Stomach smooth muscle (tissue), 2 donors: ENCODE results near the gene IL23A.
"Not testable (repeated sequence)": the region's sequence is repeated elsewhere in the genome, so short reads cannot be mapped to it uniquely, and the experiment has no call there.

Source experiments
- H3K27ac ChIP-seq: one replicate; pipeline ENCODE4 v1.7.0; 2013; ENCODE audit warnings: mild to moderate bottlenecking, low read length, inconsistent platforms
- H3K27me3 ChIP-seq, 2 donors: one replicate each; pipeline ENCODE4 v1.7.0; 2013; ENCODE audit warnings: low read length in 2 of 2; ENCODE audit not compliant: insufficient read depth in 2 of 2, control insufficient read depth in 1 of 2
- H3K36me3 ChIP-seq, 2 donors: one replicate each; pipeline ENCODE4 v1.7.0; 2013; ENCODE audit warnings: low read length in 2 of 2; ENCODE audit not compliant: control insufficient read depth in 2 of 2, insufficient read depth in 2 of 2
- H3K4me1 ChIP-seq: one replicate; pipeline ENCODE4 v1.7.0; 2013; ENCODE audit warnings: low read length; ENCODE audit not compliant: control insufficient read depth, insufficient read depth
- H3K4me3 ChIP-seq, 2 donors: one replicate each; pipeline ENCODE4 v1.7.0; 2013; ENCODE audit warnings: low read length in 2 of 2
- H3K9ac ChIP-seq, 2 donors: one replicate each; pipeline ENCODE4 v1.7.0; 2013; ENCODE audit warnings: low read length in 2 of 2, mild to moderate bottlenecking in 1 of 2
- H3K9me3 ChIP-seq, 2 donors: one replicate each; pipeline ENCODE4 v1.7.0; 2013; ENCODE audit warnings: low read length in 2 of 2; ENCODE audit not compliant: control insufficient read depth in 2 of 2
- donor health status: healthy.
- donor health status: Pancreatic carcinoma.

The IL23A gene

DNA sequence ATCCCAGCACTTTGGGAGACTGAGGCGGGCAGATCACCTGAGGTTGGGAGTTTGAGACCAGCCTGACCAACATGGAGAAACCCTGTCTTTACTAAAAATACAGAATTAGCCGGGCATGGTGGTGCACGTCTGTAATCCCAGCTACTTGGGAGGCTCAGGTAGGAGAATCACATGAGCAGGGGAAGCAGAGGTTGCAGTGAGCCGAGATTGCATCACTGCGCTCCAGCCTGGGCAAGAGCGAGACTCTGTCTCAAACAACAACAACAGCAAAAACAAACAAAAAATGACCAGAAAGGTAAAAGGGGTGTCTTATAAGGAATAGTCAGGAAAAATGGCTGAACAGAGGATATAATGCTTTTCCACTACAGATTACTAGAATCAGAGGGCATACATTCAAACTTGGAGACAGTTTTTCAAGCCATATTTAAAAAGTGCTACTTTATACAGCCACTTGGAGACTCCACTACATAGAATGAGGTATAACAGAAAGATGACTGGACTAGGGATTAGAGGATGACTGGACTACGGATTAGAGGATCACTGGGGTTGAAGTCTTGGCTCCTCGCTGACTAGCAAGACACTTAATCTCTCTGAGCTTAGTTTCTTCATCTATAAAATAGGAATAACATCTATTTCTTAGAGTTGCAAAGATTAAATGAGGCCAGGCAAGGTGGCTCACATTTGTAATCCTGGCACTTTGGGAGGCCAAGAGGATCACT lies 33.7 kb upstream of the IL23A start:
- Histone ChIP-seq H3K36me3 (peaks cover 0 to 15% of the 10 kb centered on the region in 2 donors), H3K27me3 (no peaks in the 10 kb centered on the region), H3K4me1 (peaks cover 14% of the 10 kb centered on the region), H3K27ac (no peak overlapping the region), H3K9me3 (no peaks in the 10 kb centered on the region), H3K4me3 (no peak overlapping the region), H3K9ac (no peak overlapping the region)

DNA sequence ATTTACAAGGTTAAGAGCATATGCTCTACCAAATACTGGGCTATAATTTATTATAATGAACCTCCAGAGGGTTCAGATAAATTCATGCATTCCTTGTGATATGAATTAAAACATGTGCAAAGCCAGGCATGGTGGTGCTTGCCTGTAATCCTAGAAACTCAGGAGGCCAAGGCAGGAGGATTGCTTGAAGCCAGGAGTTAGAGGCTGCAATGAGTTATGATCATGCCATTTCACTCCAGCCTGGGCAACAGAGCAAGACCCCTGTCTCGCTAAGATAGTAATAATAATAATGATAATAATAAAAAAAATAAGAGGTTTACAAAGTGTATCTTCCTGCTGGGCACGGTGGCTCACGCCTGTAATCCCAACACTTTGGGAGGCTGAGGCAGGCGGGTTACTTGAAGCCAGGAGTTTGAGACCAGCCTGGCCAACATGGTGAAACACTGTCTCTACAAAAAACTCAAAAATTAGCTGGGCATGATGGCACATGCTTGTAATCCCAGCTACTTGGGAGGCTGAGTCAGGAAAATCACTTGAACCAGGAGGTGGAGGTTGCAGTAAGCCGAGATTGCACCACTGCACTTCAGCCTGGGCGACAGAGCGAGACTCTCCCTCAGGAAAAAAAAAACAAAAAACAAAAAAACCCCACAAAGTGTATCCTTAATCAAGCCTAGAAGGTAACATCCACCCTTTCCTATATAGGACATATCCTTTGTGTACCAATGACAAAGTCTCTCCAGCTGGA lies 31.3 kb upstream of the IL23A start:
- H3K27me3 ChIP-seq, result no peaks in the 10 kb centered on the region
- H3K4me3 ChIP-seq, result no peak overlapping the region
- no peak overlapping the region for H3K27ac ChIP-seq
- H3K4me1 ChIP-seq, result no peaks in the 10 kb centered on the region
- peaks cover 6 to 26% of the 10 kb centered on the region in 2 donors for H3K36me3 ChIP-seq
- no peaks in the 10 kb centered on the region for H3K9me3 ChIP-seq
- H3K9ac ChIP-seq, result no peak overlapping the region

DNA sequence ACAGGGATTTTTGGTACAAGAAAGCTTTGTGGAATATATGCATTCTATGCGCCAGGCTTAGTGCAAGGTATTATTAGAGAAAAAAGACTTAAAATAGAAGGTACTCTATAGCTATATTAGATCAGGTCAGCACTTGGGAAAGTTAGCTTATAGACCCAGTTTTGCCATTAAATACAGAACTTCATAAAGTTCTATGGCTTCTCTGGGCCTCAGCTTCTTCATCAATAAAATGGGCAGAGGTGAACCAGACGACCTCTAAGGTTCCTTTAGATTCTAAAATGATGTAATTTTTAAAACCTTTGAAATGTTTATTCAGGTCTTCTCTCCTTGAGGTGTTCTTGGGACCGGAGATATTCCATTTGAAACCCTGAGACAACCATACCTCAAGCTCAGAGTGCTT lies 30.0 kb upstream of the IL23A start:
- Histone ChIP-seq H3K4me1 (no peaks in the 10 kb centered on the region), H3K27me3 (no peaks in the 10 kb centered on the region), H3K9ac (no peak overlapping the region), H3K36me3 (peaks cover 6 to 26% of the 10 kb centered on the region in 2 donors), H3K9me3 (no peaks in the 10 kb centered on the region), H3K27ac (no peak overlapping the region), H3K4me3 (no peak overlapping the region)

DNA sequence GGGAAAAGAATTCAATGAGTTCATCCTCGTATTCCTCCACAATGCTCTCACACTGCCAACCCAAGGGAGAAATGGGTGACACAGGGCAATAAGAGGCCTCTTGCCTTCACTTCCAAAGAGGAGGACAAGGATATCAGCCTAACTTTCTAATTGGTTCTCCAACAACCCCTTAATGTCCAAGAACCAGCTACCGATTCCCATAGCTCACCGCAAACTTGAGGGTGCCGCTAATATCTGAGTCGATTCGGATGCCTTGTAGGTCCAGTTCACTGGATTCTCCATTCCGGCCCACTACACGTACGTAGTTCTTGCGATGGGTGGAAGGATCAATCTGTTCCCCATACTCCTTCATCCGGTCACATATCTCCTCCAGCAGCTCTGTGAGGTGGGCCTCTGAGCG lies 27.7 kb upstream of the IL23A start:
- Histone ChIP-seq H3K4me3 (no peak overlapping the region), H3K9me3 (no peaks in the 10 kb centered on the region), H3K27ac (no peak overlapping the region), H3K36me3 (peaks cover 8 to 23% of the 10 kb centered on the region in 2 donors), H3K27me3 (no peaks in the 10 kb centered on the region), H3K4me1 (peaks cover 17% of the 10 kb centered on the region), H3K9ac (no peak overlapping the region)

DNA sequence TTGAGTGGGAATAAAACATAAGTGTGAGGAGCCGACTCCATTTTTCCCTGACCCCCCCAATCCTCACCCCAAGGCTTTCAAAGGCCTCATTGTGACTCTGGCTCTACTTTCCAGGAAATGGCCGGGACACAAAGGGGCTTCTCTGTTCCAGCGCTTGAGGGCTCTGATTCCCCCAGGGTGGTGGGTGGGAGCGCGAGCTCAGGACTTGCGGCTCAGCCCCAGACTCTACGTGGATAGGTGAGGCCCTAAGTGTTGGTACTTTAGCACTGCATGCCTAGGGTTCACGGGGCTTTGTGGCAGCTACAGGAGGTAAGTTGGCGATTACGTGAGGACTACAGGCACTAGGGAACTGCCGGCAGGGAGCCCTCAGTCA lies 23.4 kb upstream of the IL23A start:
- H3K36me3 ChIP-seq, result peaks cover 21% of the 10 kb centered on the region in 2 donors
- peaks cover 17% of the 10 kb centered on the region for H3K4me1 ChIP-seq
- peak overlapping the region; percentile 96 to 99 for H3K9ac ChIP-seq

DNA sequence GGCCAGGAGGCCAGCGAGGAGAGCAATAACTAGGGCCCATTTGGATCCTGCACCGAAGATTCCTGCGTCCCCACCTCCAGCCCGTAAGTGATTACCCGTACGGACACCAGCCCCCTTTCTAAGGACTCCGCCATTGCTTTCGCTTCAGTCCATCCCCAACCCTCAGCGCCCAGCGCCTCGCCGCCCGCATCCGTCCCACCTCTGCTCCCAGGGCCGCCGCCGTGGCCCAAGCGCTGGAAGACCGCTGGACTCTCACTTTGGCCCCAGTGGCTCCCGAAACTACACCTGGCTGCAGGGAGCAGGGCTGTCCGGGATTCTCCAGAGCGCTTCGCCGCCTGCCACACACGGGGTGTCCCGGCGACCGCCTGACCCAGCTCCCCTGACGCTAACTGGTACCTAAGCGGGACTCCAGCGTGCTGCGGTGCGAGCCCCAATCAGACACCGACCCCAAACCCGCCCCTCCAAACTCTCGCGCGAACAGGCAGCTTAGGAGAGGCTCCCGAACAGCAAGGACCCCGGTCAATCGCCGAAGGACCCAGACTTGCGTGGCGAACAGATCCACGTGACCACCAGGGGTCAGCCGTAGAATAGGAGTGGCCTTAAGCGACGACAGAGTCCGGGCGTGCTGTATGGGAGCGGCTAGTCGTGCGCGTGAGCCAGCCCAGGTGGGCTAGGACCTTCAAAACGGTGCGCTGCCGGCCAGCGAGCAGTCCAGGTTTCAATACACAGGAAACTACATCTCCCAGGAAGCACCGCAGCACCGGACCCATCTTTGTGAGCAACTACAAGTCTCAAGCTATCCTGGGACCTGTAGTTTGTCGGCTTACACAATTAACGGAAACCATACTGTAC lies 22.8 kb upstream of the IL23A start, which contains the start of gene CNPY2:
CNPY2 (minus strand) TSS at position 367 of the 852 bp plus-strand sequence. CDS start 771 bp downstream, outside the sequence.
- Histone ChIP-seq H3K27me3 (no peaks in the 10 kb centered on the region), H3K4me3 (peak within 1 kb of the TSS; percentile 93 to 99), H3K36me3 (peaks cover 16% of the 10 kb centered on the region in 2 donors)

More for the DNA sequence above, 23.4 kb upstream of the IL23A start:
- H3K27me3 ChIP-seq, result no peaks in the 10 kb centered on the region
- H3K9me3 ChIP-seq, result no peaks in the 10 kb centered on the region
- peak overlapping the region; percentile 93 to 99 for H3K4me3 ChIP-seq
- peak overlapping the region; percentile 98 for H3K27ac ChIP-seq

DNA sequence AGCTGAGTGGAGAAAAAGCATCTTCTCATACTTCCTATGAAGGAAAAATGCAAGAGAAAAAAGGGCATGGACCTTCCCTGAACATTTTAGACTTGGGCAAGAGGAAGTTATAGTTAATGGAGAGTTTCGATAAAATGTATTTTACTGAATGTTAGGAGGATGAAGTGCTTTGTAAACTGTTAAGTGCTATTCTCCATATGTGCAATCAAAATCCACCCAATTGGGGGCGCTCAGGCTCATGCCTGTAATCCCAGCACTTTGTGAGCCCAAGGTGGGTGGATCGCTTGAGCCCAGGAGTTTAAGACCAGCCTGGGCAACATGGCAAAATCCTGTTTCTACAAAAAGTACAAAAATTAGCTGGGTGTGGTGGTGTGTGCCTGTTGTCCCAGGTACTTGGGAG lies 21.0 kb upstream of the IL23A start:
- peaks cover 20 to 21% of the 10 kb centered on the region in 2 donors for H3K36me3 ChIP-seq
- no peaks in the 10 kb centered on the region for H3K9me3 ChIP-seq
- no peaks in the 10 kb centered on the region for H3K27me3 ChIP-seq
- H3K4me1 ChIP-seq, result peaks cover 17% of the 10 kb centered on the region
- H3K4me3 ChIP-seq, result no peak overlapping the region
- no peak overlapping the region for H3K9ac ChIP-seq
- no peak overlapping the region for H3K27ac ChIP-seq

More for the DNA sequence above, 22.8 kb upstream of the IL23A start, which contains the start of gene CNPY2:
- Histone ChIP-seq H3K4me1 (peaks cover 17% of the 10 kb centered on the region), H3K9me3 (no peaks in the 10 kb centered on the region), H3K27ac (peak within 1 kb of the TSS; percentile 98), H3K9ac (peak within 1 kb of the TSS; percentile 96 to 99)

DNA sequence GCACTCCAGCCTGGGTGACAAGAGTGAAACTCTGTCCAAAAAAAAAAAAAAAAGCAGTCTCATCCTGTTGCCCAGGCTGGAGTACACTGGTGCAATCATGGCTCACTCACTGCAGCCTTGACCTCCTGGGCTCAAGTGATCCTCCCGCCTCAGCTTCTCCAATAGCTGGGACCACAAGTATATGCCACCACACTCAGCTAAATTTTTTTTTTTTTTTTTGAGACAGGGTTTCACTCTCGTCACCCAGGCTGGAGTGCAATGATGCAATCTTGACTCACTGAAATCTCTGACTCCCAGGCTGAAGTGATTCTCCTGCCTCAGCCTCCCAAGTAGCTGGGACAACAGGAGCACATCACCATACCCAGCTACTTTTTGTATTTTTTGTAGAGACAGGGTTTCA lies 17.7 kb upstream of the IL23A start:
- H3K27me3 ChIP-seq, result no peaks in the 10 kb centered on the region
- peaks cover under 1% of the 10 kb centered on the region for H3K4me1 ChIP-seq
- H3K4me3 ChIP-seq, result no peak overlapping the region
- no peak overlapping the region for H3K9ac ChIP-seq
- H3K36me3 ChIP-seq, result peaks cover 49 to 52% of the 10 kb centered on the region in 2 donors
- no peak overlapping the region for H3K27ac ChIP-seq
- no peaks in the 10 kb centered on the region for H3K9me3 ChIP-seq

DNA sequence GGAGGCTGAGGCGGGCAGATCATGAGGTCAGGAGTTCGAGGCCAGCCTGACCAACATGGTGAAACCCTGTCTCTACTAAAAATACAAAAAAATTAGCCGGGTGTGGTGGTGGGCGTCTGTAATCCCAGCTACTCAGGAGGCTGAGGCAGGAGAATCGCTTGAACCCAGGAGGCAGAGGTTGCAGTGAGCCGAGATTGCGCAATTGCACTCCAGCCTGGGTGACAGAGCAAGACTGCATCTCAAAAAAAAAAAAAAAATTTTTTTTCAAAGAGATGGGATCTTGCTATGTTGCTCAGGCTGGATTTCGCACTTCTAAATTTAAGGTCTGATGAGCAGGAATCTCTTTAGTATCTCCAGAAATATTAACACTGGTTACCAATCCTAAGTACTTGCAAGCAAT lies 17.1 kb upstream of the IL23A start:
- not testable (repeated sequence) for H3K4me3 ChIP-seq, H3K27me3 ChIP-seq, H3K4me1 ChIP-seq, H3K9me3 ChIP-seq, H3K9ac ChIP-seq, H3K27ac ChIP-seq
- peaks cover 54 to 58% of the 10 kb centered on the region in 2 donors for H3K36me3 ChIP-seq

DNA sequence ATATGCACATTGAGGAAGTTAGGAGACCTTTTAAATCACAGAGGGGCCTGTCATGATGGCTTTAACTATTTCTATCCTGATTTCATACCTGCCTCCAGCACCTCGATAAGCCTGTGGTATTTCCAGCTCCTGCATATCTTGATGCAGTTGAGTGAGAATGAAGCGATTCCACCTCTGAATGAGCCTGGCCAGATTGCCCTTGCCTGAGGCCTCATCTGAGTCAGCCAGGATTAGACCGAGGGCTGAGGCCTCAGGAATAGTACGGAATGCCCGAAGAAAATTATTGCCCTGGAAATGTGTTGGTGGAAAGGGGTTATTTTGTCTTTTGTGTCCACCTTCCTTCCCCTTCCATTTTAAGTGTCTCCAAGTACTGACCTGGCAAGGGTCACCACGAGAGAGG lies 14.5 kb upstream of the IL23A start:
- Histone ChIP-seq H3K4me1 (no peaks in the 10 kb centered on the region), H3K27me3 (no peaks in the 10 kb centered on the region), H3K27ac (no peak overlapping the region), H3K9ac (no peak overlapping the region), H3K36me3 (peaks cover 68 to 72% of the 10 kb centered on the region in 2 donors), H3K9me3 (no peaks in the 10 kb centered on the region), H3K4me3 (no peak overlapping the region)
